ENCODE results near the gene PRAMEF33.
"Not testable (repeated sequence)": the region's sequence is repeated elsewhere in the genome, so short reads cannot be mapped to it uniquely, and the experiment has no call there.

- not testable (repeated sequence) for TF ChIP-seq CTCF (IDR thresholded peaks at IDR 0.05 in 4 of 5, conservative IDR thresholded peaks at IDR 0.05 in 1 of 5); POLR2A (IDR thresholded peaks at IDR 0.05)
Observed at GRCh38 chr1:13303239-13303638, at the start of gene PRAMEF33.

All from gastrocnemius medialis (tissue), 4 donors.